PC-9 (cell line): ENCODE data around the gene ABCA7. TPM values are rescaled to one million over a fixed set of nuclear protein-coding genes. Genes with fewer than 3 reads are reported as not detected.

Source experiments
- BruUV-seq: library from RNA; stranded (reverse); fragments of 400-500 nt; replicated peaks from 2 replicates; lab custom pipeline; 2021; lab: Mats Ljungman, UMichigan
- CTCF ChIA-PET: fragments of 300-600 bp; sonication (Branson Sonifier 250); formaldehyde crosslinking; loops from one replicate; lab custom pipeline; 2022; ENCODE audit warnings: antibody characterized with exemption; lab: Charles Lee
- POLR2A ChIA-PET: fragments of 300-600 bp; sonication (Branson Sonifier 250); formaldehyde crosslinking; loops from one replicate; lab custom pipeline; 2022; ENCODE audit warnings: antibody characterized with exemption; ENCODE audit not compliant: unreplicated experiment; lab: Charles Lee
- DNase-seq, 2 experiments: peaks; one replicate each; pipeline versions ENCODE4 v3.0.0 to v3.0.0-alpha.2; 2015 to 2022; ENCODE audit warnings: mixed read lengths in 1 of 2
- H2AFZ ChIP-seq: fragments of 200-600 bp; sonication (generic); 2 replicates; pipeline ENCODE4 v1.8.1; 2017; ENCODE audit warnings: antibody characterized with exemption
- H3F3A ChIP-seq: fragments of 200-600 bp; sonication (generic); 2 replicates; pipeline ENCODE4 v1.8.1; 2017; ENCODE audit warnings: antibody characterized with exemption, mild to moderate bottlenecking, low read depth; ENCODE audit not compliant: insufficient read depth
- H3K27ac ChIP-seq: fragments of 200-600 bp; sonication (generic); 2 replicates; pipeline ENCODE4 v1.6.1; 2016; ENCODE audit warnings: mixed run types
- H3K27me3 ChIP-seq: fragments of 200-600 bp; sonication (generic); 2 replicates; pipeline ENCODE4 v1.6.1; 2016; ENCODE audit warnings: low read depth, mixed run types; ENCODE audit not compliant: insufficient read depth
- H3K36me3 ChIP-seq: fragments of 200-600 bp; sonication (generic); 2 replicates; pipeline ENCODE4 v1.6.1; 2016; ENCODE audit warnings: low read depth, mixed run types
- H3K4me1 ChIP-seq: fragments of 200-600 bp; sonication (generic); replicated peaks from 2 replicates; pipeline ENCODE4 v1.6.1; 2016; ENCODE audit warnings: mixed run types; ENCODE audit not compliant: insufficient read depth
- H3K4me2 ChIP-seq: fragments of 200-600 bp; sonication (generic); 2 replicates; pipeline ENCODE4 v1.6.1; 2017; ENCODE audit warnings: mixed run types
- H3K4me3 ChIP-seq: fragments of 200-600 bp; sonication (generic); 2 replicates; pipeline ENCODE4 v1.6.1; 2016; ENCODE audit warnings: mixed run types
- H3K79me2 ChIP-seq: fragments of 200-600 bp; sonication (generic); 2 replicates; pipeline ENCODE4 v1.6.1; 2017; ENCODE audit warnings: low read depth, mixed run types
- H3K9me2 ChIP-seq: fragments of 200-600 bp; sonication (generic); 2 replicates; pipeline ENCODE4 v1.8.1; 2017; ENCODE audit warnings: mild to moderate bottlenecking; ENCODE audit not compliant: insufficient read depth
- H3K9me3 ChIP-seq: fragments of 200-600 bp; sonication (generic); 2 replicates; pipeline ENCODE4 v1.8.1; 2016; ENCODE audit warnings: low read depth; ENCODE audit not compliant: insufficient read depth
- H4K20me1 ChIP-seq: fragments of 200-600 bp; sonication (generic); 2 replicates; pipeline ENCODE4 v1.8.1; 2017; ENCODE audit not compliant: insufficient read depth
- CTCF ChIP-seq: fragments of 200-600 bp; sonication (generic); conservative IDR thresholded peaks from 2 replicates; pipeline ENCODE4 v1.6.1; 2017; ENCODE audit warnings: mixed run types, antibody characterized with exemption, mild to moderate bottlenecking, moderate library complexity
- EZH2 ChIP-seq: fragments of 200-600 bp; sonication (generic); IDR thresholded peaks from 2 replicates; pipeline ENCODE4 v1.8.0; 2017; ENCODE audit warnings: antibody characterized with exemption, low read depth
- intact Hi-C: fragments of 100-400 bp; cut with micrococcal nuclease; formaldehyde crosslinking; loops from one replicate; pipeline ENCODE4 v1.10.0; 2022; ENCODE audit not compliant: unreplicated experiment
- total RNA-seq: library from RNA; stranded (reverse); gene quantifications from 2 replicates; pipeline ENCODE4 v1.2.3, GENCODE V29; 2021

The ABCA7 gene
- total RNA-seq, 1 experiment from 2014 or later, result 29.9 TPM

- Histone ChIP-seq H4K20me1 (no peaks in the 10 kb centered on the region), H3K36me3 (no peaks in the 10 kb centered on the region), H3K9me3 (no peaks in the 10 kb centered on the region), H3K79me2 (no peaks in the 10 kb centered on the region), H3K27ac (no peak overlapping the region), H3K9me2 (no peaks in the 10 kb centered on the region), H3F3A (peaks cover 26% of the 10 kb centered on the region; the same call in 1 of the 2 replicates), H3K4me1 (peaks cover 15% of the 10 kb centered on the region), H3K4me2 (no peak overlapping the region), H3K4me3 (no peak overlapping the region), H3K27me3 (no peaks in the 10 kb centered on the region), H2AFZ (no peak overlapping the region)
- BruUV-seq, result no TSS peak
- TF ChIP-seq EZH2 (no peak), CTCF (no peak)
- ChIA-PET POLR2A (no interaction called here), CTCF (interaction anchor here (0.5 kb wide), 1 partner anchor 145 kb away, joined by 4 read pairs; no protein-coding TSS in a partner anchor)
- no peak for DNase-seq
- intact Hi-C loops, result no loop called here
Observed at GRCh38 chr19:1070931-1071791, 31.3 kb downstream of the ABCA7 start.

- Histone ChIP-seq H2AFZ (no peak overlapping the region), H3K27ac (no peak overlapping the region), H3K4me1 (0 out of 2 replicates have a peak, but pooled peaks cover 9% of the 10 kb centered on the region), H3K9me2 (no peaks in the 10 kb centered on the region), H3F3A (peaks cover 26% of the 10 kb centered on the region; the same call in 1 of the 2 replicates), H4K20me1 (no peaks in the 10 kb centered on the region), H3K27me3 (no peaks in the 10 kb centered on the region), H3K4me2 (no peak overlapping the region), H3K36me3 (no peaks in the 10 kb centered on the region), H3K4me3 (no peak overlapping the region), H3K79me2 (no peaks in the 10 kb centered on the region), H3K9me3 (no peaks in the 10 kb centered on the region)
- CTCF ChIA-PET, result no interaction called here
- no TSS peak for BruUV-seq
- intact Hi-C loops, result no loop called here
- DNase-seq, result no peak
- no peak for TF ChIP-seq EZH2
- TF ChIP-seq CTCF, result no peak
- POLR2A ChIA-PET, result no interaction called here
Observed at GRCh38 chr19:1072371-1073015, 32.6 kb downstream of the ABCA7 start.

GRCh38 chr19:1073063-1073955 is 33.4 kb downstream of the ABCA7 start:
- Histone ChIP-seq H4K20me1 (no peaks in the 10 kb centered on the region), H3K27me3 (no peaks in the 10 kb centered on the region), H3K79me2 (no peaks in the 10 kb centered on the region), H3K9me2 (no peaks in the 10 kb centered on the region), H3K27ac (no peak overlapping the region), H3F3A (peaks cover 24% of the 10 kb centered on the region; the same call in 1 of the 2 replicates), H2AFZ (no peak overlapping the region), H3K4me3 (no peak overlapping the region), H3K4me1 (0 out of 2 replicates have a peak, but pooled peaks cover 9% of the 10 kb centered on the region), H3K4me2 (no peak overlapping the region), H3K36me3 (no peaks in the 10 kb centered on the region), H3K9me3 (no peaks in the 10 kb centered on the region)
- POLR2A ChIA-PET, result no interaction called here
- TF ChIP-seq CTCF (no peak), EZH2 (no peak)
- CTCF ChIA-PET, result no interaction called here
- intact Hi-C loops, result no loop called here
- no TSS peak for BruUV-seq
- no peak for DNase-seq
